Mesendoderm (in vitro differentiated cells): Measurements from ENCODE around the gene MOB3C.

Source experiments
- DNase-seq: peaks from one replicate; pipeline ENCODE4 v3.0.0; 2013
- H2AK5ac ChIP-seq: 2 replicates; pipeline ENCODE4 v1.6.1; 2013; ENCODE audit warnings: low read length, inconsistent platforms
- H2BK120ac ChIP-seq: 2 replicates; pipeline ENCODE4 v1.6.1; 2013; ENCODE audit warnings: low read depth, mild to moderate bottlenecking, low read length, moderate library complexity, mixed read lengths
- H2BK15ac ChIP-seq: replicated peaks from 2 replicates; pipeline ENCODE4 v1.6.1; 2013; ENCODE audit warnings: low read depth, mild to moderate bottlenecking, moderate library complexity
- H2BK5ac ChIP-seq: 2 replicates; pipeline ENCODE4 v1.6.1; 2013; ENCODE audit warnings: low read length, inconsistent platforms
- H3K18ac ChIP-seq: 2 replicates; pipeline ENCODE4 v1.6.1; 2013; ENCODE audit warnings: mild to moderate bottlenecking, low read length, mixed read lengths
- H3K23ac ChIP-seq: one replicate; pipeline ENCODE4 v1.6.1; 2013; ENCODE audit warnings: low read length
- H3K27ac ChIP-seq: 2 replicates; pipeline ENCODE4 v1.5.1; 2013; ENCODE audit warnings: low read depth, mild to moderate bottlenecking, inconsistent platforms, low read length, moderate library complexity
- H3K27me3 ChIP-seq: 2 replicates; pipeline ENCODE4 v1.6.1; 2013; ENCODE audit warnings: low read length, control low read depth, mild to moderate bottlenecking, inconsistent platforms; ENCODE audit not compliant: insufficient read depth, poor library complexity
- H3K36me3 ChIP-seq: 2 replicates; pipeline ENCODE4 v1.6.1; 2013; ENCODE audit warnings: low read length, inconsistent platforms; ENCODE audit not compliant: control insufficient read depth, insufficient read depth
- H3K4ac ChIP-seq: one replicate; pipeline ENCODE4 v1.6.1; 2013; ENCODE audit warnings: low read depth, mild to moderate bottlenecking, low read length, moderate library complexity
- H3K4me1 ChIP-seq: 2 replicates; pipeline ENCODE4 v1.6.1; 2013; ENCODE audit warnings: low read depth, low read length, inconsistent platforms; ENCODE audit not compliant: control insufficient read depth
- H3K4me2 ChIP-seq: 2 replicates; pipeline ENCODE4 v1.6.1; 2013; ENCODE audit warnings: low read length
- H3K4me3 ChIP-seq: 2 replicates; pipeline ENCODE4 v1.5.1; 2013; ENCODE audit warnings: mild to moderate bottlenecking, low read length
- H3K56ac ChIP-seq: one replicate; pipeline ENCODE4 v1.6.1; 2013; ENCODE audit warnings: low read length
- H3K79me1 ChIP-seq: 2 replicates; pipeline ENCODE4 v1.6.1; 2013; ENCODE audit warnings: low read length, inconsistent platforms
- H3K79me2 ChIP-seq: 2 replicates; pipeline ENCODE4 v1.6.1; 2013; ENCODE audit warnings: mild to moderate bottlenecking, low read length; ENCODE audit not compliant: control insufficient read depth, insufficient read depth
- H3K9ac ChIP-seq: 2 replicates; pipeline ENCODE4 v1.6.1; 2013; ENCODE audit warnings: low read length, inconsistent platforms
- H4K5ac ChIP-seq: one replicate; pipeline ENCODE4 v1.6.1; 2013; ENCODE audit warnings: low read length
- H4K8ac ChIP-seq: one replicate; pipeline ENCODE4 v1.6.1; 2013; ENCODE audit warnings: low read depth, mild to moderate bottlenecking, control low read depth, low read length, moderate library complexity
- WGBS: extraction: QIAGEN DNeasy Blood & Tissue Kit; methylation state at CpG from one replicate; pipeline ENCODE4 v1.1.7; 2013; ENCODE audit warnings: low lambda C conversion rate, missing lambda C conversion rate; ENCODE audit not compliant: insufficient coverage; ENCODE audit errors: extremely low coverage; 5-methylcytosine and 5-hydroxymethylcytosine counted together

The MOB3C gene

GRCh38 chr1:46595127-46595526, 21.5 kb downstream of the MOB3C start:
- no peak overlapping the region for H4K8ac ChIP-seq
- H3K36me3 ChIP-seq: no peaks in the 10 kb centered on the region
- no peak overlapping the region for H3K4ac ChIP-seq
- no peaks in the 10 kb centered on the region for H3K79me1 ChIP-seq
- no peak overlapping the region for H2BK120ac ChIP-seq
- no peak overlapping the region for H3K56ac ChIP-seq
- no peak overlapping the region for H4K5ac ChIP-seq
- H2AK5ac ChIP-seq: no peak overlapping the region
- no peak for DNase-seq
- H3K79me2 ChIP-seq: no peaks in the 10 kb centered on the region
- H3K27me3 ChIP-seq: no peaks in the 10 kb centered on the region
- no peaks in the 10 kb centered on the region for H3K4me1 ChIP-seq
- H3K27ac ChIP-seq: no peak overlapping the region
- no peak overlapping the region for H2BK5ac ChIP-seq
- H3K18ac ChIP-seq: no peak overlapping the region
- no CpG with 5 or more reads among the region's 3 CpGs for WGBS
- no peak overlapping the region for H2BK15ac ChIP-seq
- no peak overlapping the region for H3K23ac ChIP-seq
- no peak overlapping the region for H3K4me2 ChIP-seq
- no peak overlapping the region for H3K9ac ChIP-seq
- H3K4me3 ChIP-seq: no peak overlapping the region

GRCh38 chr1:46594063-46594462, 22.5 kb downstream of the MOB3C start:
- H3K36me3 ChIP-seq: no peaks in the 10 kb centered on the region
- no peak for DNase-seq

GRCh38 chr1:46592823-46593222, 23.8 kb downstream of the MOB3C start:
- DNase-seq: no peak
- Histone ChIP-seq H3K23ac (no peak overlapping the region), H3K27ac (no peak overlapping the region), H3K56ac (no peak overlapping the region), H3K4ac (no peak overlapping the region), H3K79me1 (no peaks in the 10 kb centered on the region), H3K18ac (no peak overlapping the region), H4K5ac (no peak overlapping the region), H3K36me3 (no peaks in the 10 kb centered on the region), H2BK15ac (no peak overlapping the region), H3K27me3 (no peaks in the 10 kb centered on the region), H3K9ac (no peak overlapping the region), H3K79me2 (no peaks in the 10 kb centered on the region), H2BK120ac (no peak overlapping the region), H4K8ac (no peak overlapping the region), H3K4me1 (no peaks in the 10 kb centered on the region), H3K4me3 (no peak overlapping the region), H2BK5ac (no peak overlapping the region), H3K4me2 (no peak overlapping the region), H2AK5ac (no peak overlapping the region)
- WGBS: no CpG with 5 or more reads among the region's 4 CpGs

More at GRCh38 chr1:46594063-46594462, 22.5 kb downstream of the MOB3C start:
- Histone ChIP-seq H2BK120ac (no peak overlapping the region), H2AK5ac (no peak overlapping the region), H2BK5ac (no peak overlapping the region), H3K79me1 (no peaks in the 10 kb centered on the region), H3K23ac (no peak overlapping the region), H3K4me3 (no peak overlapping the region), H3K9ac (no peak overlapping the region), H3K79me2 (no peaks in the 10 kb centered on the region), H3K27ac (no peak overlapping the region), H3K18ac (no peak overlapping the region), H3K4ac (no peak overlapping the region), H2BK15ac (no peak overlapping the region), H4K5ac (no peak overlapping the region), H3K27me3 (no peaks in the 10 kb centered on the region), H4K8ac (no peak overlapping the region), H3K4me1 (no peaks in the 10 kb centered on the region), H3K56ac (no peak overlapping the region), H3K4me2 (no peak overlapping the region)
- no CpG with 5 or more reads among the region's 5 CpGs for WGBS

- H3K4ac ChIP-seq: no peak overlapping the region
- H3K79me2 ChIP-seq: no peaks in the 10 kb centered on the region
- H3K27me3 ChIP-seq: no peaks in the 10 kb centered on the region
- no peak overlapping the region for H3K9ac ChIP-seq
- no peak overlapping the region for H3K27ac ChIP-seq
- no peak overlapping the region for H3K18ac ChIP-seq
- no peak overlapping the region for H4K5ac ChIP-seq
- no peak for DNase-seq
- H3K56ac ChIP-seq: no peak overlapping the region
- H2AK5ac ChIP-seq: no peak overlapping the region
- no peak overlapping the region for H3K23ac ChIP-seq
- no peak overlapping the region for H4K8ac ChIP-seq
- H2BK5ac ChIP-seq: no peak overlapping the region
- no peak overlapping the region for H3K4me3 ChIP-seq
- no peaks in the 10 kb centered on the region for H3K36me3 ChIP-seq
- no peaks in the 10 kb centered on the region for H3K79me1 ChIP-seq
- H3K4me1 ChIP-seq: no peaks in the 10 kb centered on the region
- H3K4me2 ChIP-seq: no peak overlapping the region
- H2BK15ac ChIP-seq: no peak overlapping the region
- H2BK120ac ChIP-seq: no peak overlapping the region
- no CpG with 5 or more reads among the region's 3 CpGs for WGBS
Measured at GRCh38 chr1:46589529-46589928, 27.1 kb downstream of the MOB3C start.

- Histone ChIP-seq H2BK15ac (no peak overlapping the region), H3K4ac (no peak overlapping the region), H2BK5ac (no peak overlapping the region), H3K79me1 (no peaks in the 10 kb centered on the region), H2BK120ac (no peak overlapping the region), H3K23ac (no peak overlapping the region), H2AK5ac (no peak overlapping the region), H3K27ac (no peak overlapping the region), H3K9ac (no peak overlapping the region), H4K5ac (no peak overlapping the region), H3K79me2 (no peaks in the 10 kb centered on the region), H3K36me3 (no peaks in the 10 kb centered on the region), H4K8ac (no peak overlapping the region), H3K4me1 (no peaks in the 10 kb centered on the region), H3K4me2 (no peak overlapping the region), H3K56ac (no peak overlapping the region), H3K27me3 (no peaks in the 10 kb centered on the region), H3K4me3 (no peak overlapping the region), H3K18ac (no peak overlapping the region)
- DNase-seq: no peak
- WGBS: no CpG with 5 or more reads among the region's 7 CpGs
Measured at GRCh38 chr1:46587069-46587468, 29.5 kb downstream of the MOB3C start.

GRCh38 chr1:46585312-46585938, 31.2 kb downstream of the MOB3C start:
- H4K5ac ChIP-seq: no peak overlapping the region
- H2AK5ac ChIP-seq: no peak overlapping the region
- no peak overlapping the region for H3K56ac ChIP-seq
- H4K8ac ChIP-seq: no peak overlapping the region
- H3K4ac ChIP-seq: no peak overlapping the region
- H3K27me3 ChIP-seq: no peaks in the 10 kb centered on the region
- H2BK15ac ChIP-seq: no peak overlapping the region
- H2BK5ac ChIP-seq: no peak overlapping the region
- H2BK120ac ChIP-seq: no peak overlapping the region
- no peak overlapping the region for H3K18ac ChIP-seq
- no peak overlapping the region for H3K4me2 ChIP-seq
- H3K23ac ChIP-seq: no peak overlapping the region
- H3K79me2 ChIP-seq: no peaks in the 10 kb centered on the region
- no peak for DNase-seq
- H3K4me1 ChIP-seq: no peaks in the 10 kb centered on the region
- no peak overlapping the region for H3K9ac ChIP-seq
- H3K4me3 ChIP-seq: no peak overlapping the region
- no peak overlapping the region for H3K27ac ChIP-seq
- no peaks in the 10 kb centered on the region for H3K79me1 ChIP-seq
- H3K36me3 ChIP-seq: no peaks in the 10 kb centered on the region
- WGBS: no CpG with 5 or more reads among the region's 12 CpGs
